T47D (cell line): ENCODE data around the gene DLG5.
"Not testable (repeated sequence)": the region's sequence is repeated elsewhere in the genome, so short reads cannot be mapped to it uniquely, and the experiment has no call there.

Experiments
- DNase-seq, 2 experiments: peaks; one replicate each; pipeline versions ENCODE4 v3.0.0 to v3.0.0-alpha.2; 2011 to 2012; ENCODE audit warnings: low read depth in 1 of 2, low spot score in 1 of 2
- JUND ChIP-seq: IDR thresholded peaks from 2 replicates; pipeline ENCODE4 v1.6.1; 2012; ENCODE audit warnings: low read depth
- in situ Hi-C: cut with HindIII; loops from 2 replicates; pipeline ENCODE4 v1.10.0; 2016; ENCODE audit warnings: low sequenced_read_pairs, low pct_unique_long_range_greater_than_20kb

DLG5 gene

DNA sequence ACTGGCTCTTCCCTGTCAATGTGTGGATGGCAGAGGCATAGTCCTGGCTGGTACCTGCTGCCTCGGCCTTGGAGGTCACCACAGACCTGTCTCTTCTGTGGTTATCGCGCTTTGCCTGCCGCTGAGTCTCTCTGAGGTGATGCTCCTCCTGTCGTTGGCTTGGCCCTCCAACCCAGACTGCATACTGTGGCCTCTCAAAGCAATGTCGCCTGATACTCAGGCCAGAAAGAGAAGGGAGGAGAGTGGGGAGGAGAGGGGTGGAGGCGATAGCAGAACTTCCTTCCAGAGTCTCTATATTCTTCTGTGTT lies 155.7 kb downstream of the DLG5 start:
- in situ Hi-C loops: no loop called here
- TF ChIP-seq JUND: no peak
- DNase-seq: no peak

DNA sequence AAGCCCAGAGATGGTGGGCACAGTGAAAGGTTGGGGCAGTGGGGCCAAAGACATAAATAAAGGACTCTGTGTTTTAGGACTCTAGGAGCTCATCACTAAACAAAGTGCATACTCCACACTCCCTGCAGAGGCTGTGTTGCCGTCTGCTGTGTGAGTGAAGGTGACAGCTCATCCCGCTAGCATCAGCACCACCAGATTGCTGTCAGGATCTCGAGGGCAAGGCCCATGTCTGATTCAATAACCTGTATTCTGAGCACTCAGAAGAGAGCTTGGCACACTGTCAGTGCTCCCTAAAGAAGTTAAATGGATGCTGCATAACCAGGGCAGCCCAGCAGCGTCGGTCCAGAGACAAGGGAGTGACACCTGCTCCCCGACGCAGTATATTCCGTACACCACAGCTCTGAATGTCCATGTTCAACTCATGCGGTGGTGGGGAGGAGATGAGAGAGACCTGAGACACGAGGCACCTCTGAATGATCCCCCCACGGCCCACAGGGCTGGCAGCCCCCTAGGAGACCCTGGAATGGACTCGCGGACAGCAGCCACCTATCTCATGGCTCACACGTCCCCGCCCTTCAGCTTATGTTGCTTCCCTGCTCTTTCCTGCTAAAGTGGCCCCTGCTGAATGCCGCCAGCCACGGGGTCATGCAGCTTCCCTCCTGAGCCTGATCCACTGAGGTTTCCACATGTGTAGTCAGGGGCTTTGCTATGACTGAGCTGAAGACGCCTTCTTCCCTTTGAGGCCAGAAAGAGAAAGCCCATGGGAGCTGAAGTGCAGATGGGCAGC lies 156.3 kb downstream of the DLG5 start:
- in situ Hi-C loops: no loop called here
- no peak for TF ChIP-seq JUND
- no peak for DNase-seq

DNA sequence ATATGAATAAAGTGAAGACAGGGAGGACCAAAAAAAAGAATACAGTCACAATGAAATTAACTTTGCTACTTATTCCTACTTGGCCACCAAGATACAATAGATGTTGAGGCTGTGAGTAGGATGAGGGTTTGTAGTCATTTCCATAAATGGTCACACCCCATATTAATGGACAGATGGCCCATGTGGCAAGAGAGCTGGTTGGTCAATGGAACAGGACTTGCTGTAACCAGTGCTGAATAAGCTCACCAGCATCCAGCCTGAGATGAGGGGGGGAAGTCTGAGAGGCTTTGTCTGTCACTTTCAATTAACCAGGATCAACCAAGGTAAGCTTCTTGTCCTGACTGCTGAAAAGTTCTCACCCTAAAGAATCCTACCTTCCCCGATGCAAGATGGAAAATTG lies 158.5 kb downstream of the DLG5 start:
- TF ChIP-seq JUND: no peak
- in situ Hi-C loops: no loop called here
- DNase-seq: no peak

DNA sequence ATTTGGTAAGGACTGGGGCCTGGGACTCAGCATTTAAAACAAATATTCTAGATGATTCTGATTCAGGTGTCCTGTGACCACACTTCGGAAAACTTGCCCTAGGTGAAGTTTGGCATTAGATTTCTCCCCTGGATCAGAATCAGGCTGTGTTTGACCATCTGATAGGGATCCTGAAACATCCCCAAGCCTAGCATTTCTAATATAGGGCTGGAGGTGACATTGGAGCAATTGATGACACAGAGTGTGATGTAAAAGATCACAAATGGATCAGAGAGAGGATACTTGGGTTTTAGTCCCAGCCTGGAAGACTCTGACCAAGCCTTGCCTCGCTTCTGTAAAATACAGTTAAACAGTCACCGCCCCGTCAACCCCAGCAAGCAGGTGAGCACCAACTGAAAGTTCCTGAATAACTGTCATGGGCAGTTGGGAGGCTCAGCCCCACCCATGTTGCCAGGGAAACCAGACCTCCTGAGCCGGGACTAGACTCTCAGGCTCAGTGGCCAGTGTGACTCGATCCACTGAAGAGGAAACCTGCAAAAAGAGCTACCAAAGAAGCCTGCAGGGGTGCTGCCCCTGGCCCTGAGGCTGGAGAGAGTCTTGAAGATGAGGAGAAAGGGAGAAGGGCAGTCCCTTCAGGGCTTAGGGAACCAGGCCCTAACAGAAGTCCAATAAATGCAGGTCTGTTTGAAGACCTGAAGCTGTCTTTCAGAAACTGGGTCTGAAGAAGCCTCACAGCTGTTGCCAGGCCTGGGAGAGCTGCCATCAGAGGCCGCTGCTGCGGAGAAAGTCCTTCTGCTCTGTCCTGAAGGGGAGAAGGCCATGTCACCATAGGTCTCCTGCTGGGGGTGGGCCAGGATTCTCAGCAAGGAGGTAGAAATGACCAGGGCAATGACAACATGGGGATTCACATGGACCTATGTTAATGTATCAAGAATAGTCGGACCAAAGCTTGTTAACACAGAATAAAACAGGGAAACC lies 162.8 kb downstream of the DLG5 start:
- in situ Hi-C loops: no loop called here
- no peak for DNase-seq
- TF ChIP-seq JUND: no peak

DNA sequence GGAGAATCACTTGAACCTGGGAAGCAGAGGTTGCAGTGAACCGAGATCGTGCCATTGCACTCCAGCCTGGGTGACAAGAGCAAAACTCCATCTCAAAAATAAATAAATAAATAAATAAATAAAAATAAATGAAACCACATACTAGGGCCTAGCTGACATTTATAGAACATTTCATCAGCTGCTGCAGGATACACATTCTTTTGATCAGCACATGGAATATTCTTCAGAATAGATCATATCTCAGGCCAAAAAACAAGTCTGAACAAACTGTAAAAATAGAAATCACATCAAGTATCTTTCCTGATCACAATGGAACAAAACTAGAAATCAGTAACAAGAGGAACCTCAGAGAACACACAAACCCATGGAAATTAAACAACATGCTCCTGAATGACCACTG lies 168.1 kb downstream of the DLG5 start:
- in situ Hi-C loops: not testable (repeated sequence)

DNA sequence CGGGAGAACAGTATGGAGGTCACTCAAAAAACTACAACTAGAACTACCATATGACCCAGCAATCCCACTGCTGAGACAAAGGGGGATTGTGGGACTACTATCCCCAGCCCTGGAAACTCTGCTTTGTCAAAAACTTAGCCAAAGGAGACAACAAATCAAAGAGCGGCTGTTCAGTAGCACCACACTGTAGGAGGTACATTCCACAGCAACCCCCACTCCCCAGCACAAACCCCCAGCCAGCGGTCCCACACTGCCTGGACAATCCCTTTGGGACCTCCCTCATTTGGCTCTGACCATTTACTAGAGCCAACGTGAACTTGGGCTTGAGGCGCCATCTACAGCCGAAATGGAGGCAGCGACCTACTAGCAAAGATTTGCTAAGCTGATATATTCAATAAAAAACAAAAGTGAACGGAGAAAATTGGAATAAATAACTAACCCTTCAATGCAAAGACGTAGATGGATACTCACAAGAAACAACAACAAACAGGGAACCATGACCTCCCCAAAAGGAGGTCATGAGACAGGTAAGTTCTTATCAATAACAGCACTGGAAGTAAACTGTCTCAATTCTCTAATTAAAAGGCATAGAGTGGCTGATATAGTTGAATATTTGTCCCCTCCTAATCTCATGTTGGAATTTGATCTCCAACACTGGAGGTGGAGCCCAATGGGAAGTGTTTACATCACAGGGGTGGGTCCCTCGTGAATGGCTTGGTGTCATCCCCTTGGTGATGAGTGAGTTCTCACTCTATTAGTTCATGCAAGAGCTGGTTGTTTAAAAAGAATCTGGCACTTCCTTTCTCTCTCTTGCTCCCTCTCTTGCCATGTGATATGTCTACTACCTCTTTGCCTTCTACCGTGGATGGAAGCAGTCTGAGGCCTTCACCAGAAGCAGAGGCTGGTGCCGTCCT lies 170.0 kb downstream of the DLG5 start:
- DNase-seq: peak; percentile 44 to 81
- TF ChIP-seq JUND: no peak
- in situ Hi-C loops: no loop called here

More for the DNA sequence above, 168.1 kb downstream of the DLG5 start:
- DNase-seq: not testable (repeated sequence)

DNA sequence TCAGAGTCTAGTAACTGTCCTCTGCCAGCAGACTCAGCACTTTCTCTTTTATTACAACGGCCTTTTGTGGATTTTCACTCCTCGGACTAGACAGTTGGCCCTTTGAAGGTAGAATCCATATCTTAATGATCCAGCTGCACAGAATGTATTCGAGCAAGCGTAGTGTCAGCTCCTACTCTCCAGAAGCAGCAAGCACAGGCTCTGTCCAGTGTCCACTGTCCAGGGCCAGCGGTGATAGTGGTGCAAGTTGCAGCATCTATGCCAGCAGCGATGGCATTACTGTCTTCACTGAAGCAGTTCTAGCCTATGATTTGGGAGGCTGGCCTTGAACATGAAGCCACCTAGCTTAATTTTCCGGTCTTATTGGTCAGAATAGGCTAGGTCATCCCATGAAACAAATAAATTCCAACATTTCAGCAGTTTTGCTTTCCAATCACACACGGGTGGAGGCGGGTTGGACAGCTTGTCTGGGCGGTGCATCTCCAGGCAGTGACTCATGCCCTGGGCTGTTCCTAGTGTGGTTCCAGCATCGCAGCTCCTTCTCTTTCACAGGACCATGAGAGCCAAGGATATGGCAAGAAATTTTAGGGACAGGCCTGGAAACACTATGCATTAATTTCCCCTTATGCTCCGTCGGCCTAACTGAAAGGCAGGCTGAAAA lies 180.4 kb downstream of the DLG5 start:
- no peak for TF ChIP-seq JUND
- in situ Hi-C loops: no loop called here
- DNase-seq: no peak

DNA sequence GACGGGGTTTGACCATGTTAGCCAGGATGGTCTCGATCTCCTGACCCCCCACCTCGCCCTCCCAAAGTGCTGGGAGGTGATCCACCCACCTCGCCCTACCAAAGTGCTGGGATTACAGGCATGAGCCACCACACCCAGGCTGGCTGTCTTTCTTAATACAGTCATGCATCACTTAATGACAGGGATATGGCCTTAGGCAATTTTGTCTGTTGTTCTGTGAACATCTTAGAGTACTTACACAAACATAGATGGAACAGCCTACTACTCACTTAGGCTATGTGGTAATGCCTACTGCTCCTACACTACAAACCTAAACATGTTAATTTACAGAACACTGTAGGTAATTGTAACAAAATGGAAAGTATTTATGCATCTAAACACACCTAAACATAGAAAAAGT lies 182.3 kb downstream of the DLG5 start:
- in situ Hi-C loops: no loop called here
- peak in 1 of 2 experiments; percentile 27 for DNase-seq
- no peak for TF ChIP-seq JUND

DNA sequence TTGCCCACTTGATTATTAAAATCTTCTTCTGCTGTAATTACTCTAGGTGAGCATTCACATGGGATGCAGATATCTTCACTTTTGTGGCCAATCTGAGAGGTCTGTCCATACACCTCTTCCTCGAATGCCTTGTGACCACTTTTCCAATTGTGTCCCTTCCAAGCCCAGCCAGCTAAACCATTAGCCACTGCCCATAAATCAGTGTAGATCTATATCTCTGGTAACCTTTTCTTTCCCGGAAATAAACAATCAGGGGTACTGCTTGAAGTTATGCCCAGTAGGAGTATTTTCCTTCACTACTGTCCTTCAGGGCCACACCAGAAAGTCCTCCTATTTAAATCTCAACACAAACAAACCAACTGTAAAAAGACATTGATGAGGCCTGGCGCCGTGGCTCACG lies 184.4 kb downstream of the DLG5 start:
- no peak for TF ChIP-seq JUND
- in situ Hi-C loops: no loop called here
- no peak for DNase-seq

DNA sequence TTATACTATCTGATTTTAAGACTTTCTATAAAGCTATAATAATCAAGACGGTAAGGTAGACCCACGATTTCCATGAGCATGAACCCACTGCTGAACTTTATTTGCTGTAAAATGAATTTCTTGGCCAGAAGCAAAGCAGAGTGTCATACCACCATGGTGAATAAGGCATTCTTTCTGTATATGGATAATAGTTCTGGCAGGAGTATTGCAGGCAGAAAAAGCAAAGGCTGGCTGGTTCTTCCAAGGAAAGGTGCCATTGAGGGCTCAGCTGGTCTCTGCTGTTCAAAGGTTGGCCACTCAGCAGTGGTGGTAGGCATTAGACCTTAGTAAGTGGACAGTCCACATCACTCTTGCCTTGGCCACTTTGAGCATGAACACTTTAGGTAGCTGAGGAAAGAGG lies 184.8 kb downstream of the DLG5 start:
- TF ChIP-seq JUND: no peak
- in situ Hi-C loops: no loop called here
- DNase-seq: no peak
